ENCODE data around the gene MAB21L4. TPM values are rescaled to one million over a fixed set of nuclear protein-coding genes. Genes with fewer than 3 reads are reported as not detected.
A peak's percentile ranks its signal among the peaks of the same experiment; 100 is the strongest.

The MAB21L4 gene
- total and polyA plus RNA-seq, 8 donors = 0.79 to 35.7 (median 2.0) TPM

DNA sequence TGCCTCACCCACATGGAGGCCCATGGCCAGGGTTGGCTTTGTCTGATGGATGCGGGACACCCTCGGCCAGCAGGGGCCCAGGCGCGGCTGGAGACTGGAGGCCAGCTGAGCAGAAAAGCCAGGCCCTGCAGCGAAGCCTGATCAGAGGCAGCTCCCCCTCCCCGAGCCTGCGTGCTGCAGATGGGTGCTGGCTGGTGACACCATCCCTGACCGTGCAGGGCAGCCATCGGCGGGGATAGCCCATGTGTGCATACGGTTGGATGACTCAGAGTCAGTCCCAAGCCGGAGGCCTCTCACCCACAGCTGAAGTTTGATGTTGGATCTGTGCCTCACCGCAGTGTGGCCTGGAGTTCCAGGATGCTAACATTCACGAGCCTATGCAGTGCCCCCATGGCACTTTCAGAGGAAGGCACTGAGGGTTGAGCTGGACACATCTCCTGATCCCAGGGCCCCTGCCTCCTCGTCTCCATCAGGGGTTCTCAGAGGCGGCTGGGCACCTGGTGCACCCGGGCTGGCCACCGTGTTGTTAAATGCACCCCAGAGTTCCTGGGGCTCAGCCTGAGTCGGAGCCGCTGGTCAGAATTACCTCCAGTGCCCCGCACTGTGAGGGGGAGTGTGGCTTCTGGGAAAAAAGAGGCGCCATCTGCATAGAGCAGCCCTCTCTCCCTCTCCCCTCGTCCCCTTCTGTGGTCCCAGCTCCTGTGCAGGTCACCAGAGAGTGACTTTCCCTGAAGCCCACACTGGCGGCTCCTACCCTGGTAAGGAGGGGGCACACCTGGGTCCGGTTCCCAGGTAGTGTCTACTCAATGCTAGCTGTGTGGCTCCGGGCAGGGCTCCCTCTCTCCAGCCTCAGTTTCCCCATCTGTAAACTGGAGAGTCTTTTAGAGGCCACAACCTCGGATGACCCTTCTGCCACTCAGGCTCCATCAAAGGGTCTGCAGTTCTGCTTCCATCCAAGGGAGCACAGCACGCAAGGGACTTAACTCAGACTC lies 56.5 kb downstream of the MAB21L4 start:
- intact Hi-C loops (cut with DNase I) = no loop called here
- DNase-seq (no peak), ATAC-seq (no peak)
- peaks cover 0 to 22% of the 10 kb centered on the region in 2 donors for H3K27me3 ChIP-seq
- H3K27ac ChIP-seq = no peak overlapping the region
- H3K36me3 ChIP-seq = no peaks in the 10 kb centered on the region
- H3K9me3 ChIP-seq = peaks cover 0 to under 1% of the 10 kb centered on the region in 2 donors
- TF ChIP-seq, protein P1, sequence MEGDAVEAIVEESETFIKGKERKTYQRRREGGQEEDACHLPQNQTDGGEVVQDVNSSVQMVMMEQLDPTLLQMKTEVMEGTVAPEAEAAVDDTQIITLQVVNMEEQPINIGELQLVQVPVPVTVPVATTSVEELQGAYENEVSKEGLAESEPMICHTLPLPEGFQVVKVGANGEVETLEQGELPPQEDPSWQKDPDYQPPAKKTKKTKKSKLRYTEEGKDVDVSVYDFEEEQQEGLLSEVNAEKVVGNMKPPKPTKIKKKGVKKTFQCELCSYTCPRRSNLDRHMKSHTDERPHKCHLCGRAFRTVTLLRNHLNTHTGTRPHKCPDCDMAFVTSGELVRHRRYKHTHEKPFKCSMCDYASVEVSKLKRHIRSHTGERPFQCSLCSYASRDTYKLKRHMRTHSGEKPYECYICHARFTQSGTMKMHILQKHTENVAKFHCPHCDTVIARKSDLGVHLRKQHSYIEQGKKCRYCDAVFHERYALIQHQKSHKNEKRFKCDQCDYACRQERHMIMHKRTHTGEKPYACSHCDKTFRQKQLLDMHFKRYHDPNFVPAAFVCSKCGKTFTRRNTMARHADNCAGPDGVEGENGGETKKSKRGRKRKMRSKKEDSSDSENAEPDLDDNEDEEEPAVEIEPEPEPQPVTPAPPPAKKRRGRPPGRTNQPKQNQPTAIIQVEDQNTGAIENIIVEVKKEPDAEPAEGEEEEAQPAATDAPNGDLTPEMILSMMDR (IDR thresholded peaks at IDR 0.05) = no peak
- no peaks in the 10 kb centered on the region for H3K4me1 ChIP-seq
- H3K4me3 ChIP-seq = no peak overlapping the region

- intact Hi-C loops (cut with DNase I) = no loop called here
- Histone ChIP-seq H3K27ac (no peak overlapping the region), H3K4me1 (peaks cover 0 to under 1% of the 10 kb centered on the region in 2 donors), H3K9me3 (no peaks in the 10 kb centered on the region), H3K27me3 (peaks cover 0 to 25% of the 10 kb centered on the region in 2 donors), H3K36me3 (no peaks in the 10 kb centered on the region), H3K4me3 (no peak overlapping the region)
- DNase-seq = no peak
- no peak for ATAC-seq
- TF ChIP-seq, protein P1 (IDR thresholded peaks at IDR 0.05) = no peak
These were observed 58.3 kb downstream of the MAB21L4 start for GRCh38 chr2:240837621-240838020.

DNA sequence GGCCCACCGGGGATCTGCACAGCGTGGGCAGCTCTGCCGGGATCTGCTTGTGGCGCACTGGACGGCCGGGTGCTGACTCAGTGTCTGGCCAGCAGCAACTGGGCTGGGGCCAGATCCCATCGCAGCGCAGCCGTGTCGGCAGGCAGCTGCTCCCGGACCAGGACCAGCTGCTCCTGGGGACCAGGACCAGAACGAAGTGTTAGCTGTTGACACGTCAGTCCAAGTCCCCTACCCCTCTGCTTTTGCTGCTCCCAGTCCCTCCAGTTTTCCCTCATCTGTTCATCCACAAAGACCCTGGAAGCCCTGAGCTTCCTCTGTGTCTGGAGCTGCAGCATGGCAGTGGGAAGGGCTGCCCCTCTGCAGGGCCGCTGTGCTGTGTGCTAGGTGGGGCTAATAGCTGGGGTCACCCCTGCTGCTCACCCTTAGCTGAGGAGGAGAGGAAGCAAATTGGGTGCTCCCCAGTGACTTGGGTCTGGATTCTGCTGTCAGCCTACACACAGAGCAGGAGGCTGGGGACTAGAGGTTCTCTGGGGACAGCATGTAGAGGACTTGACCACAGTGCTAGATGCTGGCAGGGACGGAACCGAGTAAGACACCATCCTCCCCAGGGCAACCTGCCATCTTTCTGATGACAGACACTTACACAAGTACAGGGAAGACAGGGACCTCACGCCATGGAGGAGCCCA lies 59.0 kb downstream of the MAB21L4 start:
- Histone ChIP-seq H3K4me1 (peaks cover under 1 to 6% of the 10 kb centered on the region in 2 donors), H3K4me3 (no peak overlapping the region), H3K9me3 (no peaks in the 10 kb centered on the region), H3K27me3 (peaks cover 0 to 32% of the 10 kb centered on the region in 2 donors), H3K27ac (no peak overlapping the region), H3K36me3 (no peaks in the 10 kb centered on the region)
- DNase-seq = peak in 3 of 4 donors; percentile 57 to 84 (median 60)
- intact Hi-C loops (cut with DNase I) = no loop called here
- TF ChIP-seq, protein P1 (IDR thresholded peaks at IDR 0.05) = no peak
- peak; percentile 25 for ATAC-seq

Other genes with a start within 250 kb of the MAB21L4 start
- gene AQP12B, start 213.3 kb downstream of the MAB21L4 start, total RNA-seq = not detected
- under 1 TPM in 1 of 6 donors, not detected in 5; 0.14 TPM for gene AQP12B, start 213.3 kb downstream of the MAB21L4 start, polyA plus RNA-seq (ENCODE audit: insufficient read length in 6 of 6)
- gene AQP12A, start 204.3 kb downstream of the MAB21L4 start, total RNA-seq = not detected
- gene AQP12A, start 204.3 kb downstream of the MAB21L4 start, polyA plus RNA-seq (ENCODE audit: insufficient read length in 6 of 6) = not detected
- gene KIF1A, start 75.9 kb downstream of the MAB21L4 start, total RNA-seq = under 1 TPM; 0.42 to 0.87 TPM
- 1 to 10 TPM; 1.5 to 6.4 (median 2.2) TPM for gene KIF1A, start 75.9 kb downstream of the MAB21L4 start, polyA plus RNA-seq (ENCODE audit: insufficient read length in 6 of 6)
- not detected for gene AGXT, start 27.3 kb downstream of the MAB21L4 start, total RNA-seq
- gene AGXT, start 27.3 kb downstream of the MAB21L4 start, polyA plus RNA-seq (ENCODE audit: insufficient read length in 6 of 6) = under 1 TPM in 4 of 6 donors, not detected in 2; 0.11 to 0.17 (median 0.12) TPM
- gene CROCC2, start 10.2 kb upstream of the MAB21L4 start, total RNA-seq = 1 to 10 TPM in 1 of 2 donors, under 1 TPM in 1; 0.32 to 2.3 TPM
- 1 to 10 TPM; 1.2 to 4.4 (median 2.9) TPM for gene CROCC2, start 10.2 kb upstream of the MAB21L4 start, polyA plus RNA-seq (ENCODE audit: insufficient read length in 6 of 6)
- 10 to 100 TPM; 36.4 to 48.2 TPM for gene SNED1, start 102.5 kb upstream of the MAB21L4 start, total RNA-seq
- gene SNED1, start 102.5 kb upstream of the MAB21L4 start, polyA plus RNA-seq (ENCODE audit: insufficient read length in 6 of 6) = 10 to 100 TPM; 44.8 to 81.0 (median 60.1) TPM
- gene MTERF4, start 206.1 kb upstream of the MAB21L4 start, total RNA-seq = 10 to 100 TPM; 24.9 to 26.7 TPM
- gene MTERF4, start 206.1 kb upstream of the MAB21L4 start, polyA plus RNA-seq (ENCODE audit: insufficient read length in 6 of 6) = 100 to 1,000 TPM in 1 of 6 donors, 10 to 100 TPM in 5; 67.1 to 101 (median 92.0) TPM

Data from left lung (tissue), 10 donors.